Measurements from ENCODE around the gene FOXRED1.
"Not testable (repeated sequence)": the region's sequence is repeated elsewhere in the genome, so short reads cannot be mapped to it uniquely, and the experiment has no call there.

Gene FOXRED1

GRCh38 chr11:126231725-126232459 lies 37.1 kb upstream of the FOXRED1 start:
- no peak overlapping the region for H3K27ac ChIP-seq (ENCODE audit: insufficient read depth in 1 of 2, low read depth in 1 of 2, low read length in 2 of 2, poor library complexity in 1 of 2, severe bottlenecking in 2 of 2)
- no peaks in the 10 kb centered on the region for H3K27me3 ChIP-seq (replicated peaks in 2 of 5; ENCODE audit: control insufficient read depth in 4 of 5, insufficient read depth in 5 of 5, low read length in 4 of 5)
- H3K4me1 ChIP-seq (ENCODE audit: control extremely low read depth in 1 of 4, control insufficient read depth in 4 of 4, insufficient read depth in 4 of 4, low read length in 3 of 4): peaks cover 0 to 15% (median 5%) of the 10 kb centered on the region in 4 experiments
- H3K9me3 ChIP-seq (ENCODE audit: control extremely low read depth in 1 of 5, control insufficient read depth in 4 of 5, insufficient read depth in 2 of 5, low read depth in 1 of 5, low read length in 4 of 5): peaks cover 0 to 2% (median 0%) of the 10 kb centered on the region in 5 experiments
- H3K4me3 ChIP-seq (ENCODE audit: control insufficient read depth in 1 of 7, extremely low read depth in 1 of 7, insufficient read depth in 4 of 7, low read depth in 2 of 7, low read length in 6 of 7): no peak overlapping the region
- no peak for DNase-seq
- POLR2A ChIA-PET: interaction anchor here (0.6 kb wide), 2 partner anchors 20 to 42 kb away, joined by 3 to 6 read pairs; partner anchors contain the start of gene FAM118B
- WGBS (ENCODE audit: insufficient coverage): 94% methylated on average over 6 of the region's 6 CpGs
- H3K36me3 ChIP-seq (ENCODE audit: control insufficient read depth in 4 of 4, insufficient read depth in 4 of 4, low read length in 3 of 4): peaks cover 8 to 13% (median 10%) of the 10 kb centered on the region in 4 experiments
- CTCF ChIA-PET: no interaction called here

- Histone ChIP-seq H3K27me3 (replicated peaks in 2 of 5; ENCODE audit: control insufficient read depth in 4 of 5, insufficient read depth in 5 of 5, low read length in 4 of 5) (no peaks in the 10 kb centered on the region), H3K9me3 (ENCODE audit: control extremely low read depth in 1 of 5, control insufficient read depth in 4 of 5, insufficient read depth in 2 of 5, low read depth in 1 of 5, low read length in 4 of 5) (peaks cover 0 to 2% (median 0%) of the 10 kb centered on the region in 5 experiments), H3K27ac (ENCODE audit: insufficient read depth in 1 of 2, low read depth in 1 of 2, low read length in 2 of 2, poor library complexity in 1 of 2, severe bottlenecking in 2 of 2) (no peak overlapping the region), H3K4me3 (ENCODE audit: control insufficient read depth in 1 of 7, extremely low read depth in 1 of 7, insufficient read depth in 4 of 7, low read depth in 2 of 7, low read length in 6 of 7) (no peak overlapping the region), H3K36me3 (ENCODE audit: control insufficient read depth in 4 of 4, insufficient read depth in 4 of 4, low read length in 3 of 4) (peaks cover 8 to 13% (median 10%) of the 10 kb centered on the region in 4 experiments), H3K4me1 (ENCODE audit: control extremely low read depth in 1 of 4, control insufficient read depth in 4 of 4, insufficient read depth in 4 of 4, low read length in 3 of 4) (peaks cover 0 to 15% (median 5%) of the 10 kb centered on the region in 4 experiments)
- POLR2A ChIA-PET: no interaction called here
- no CpG with 5 or more reads among the region's 3 CpGs for WGBS (ENCODE audit: insufficient coverage)
- CTCF ChIA-PET: no interaction called here
- DNase-seq: no peak
These were observed 36.3 kb upstream of the FOXRED1 start for GRCh38 chr11:126232683-126233082.

GRCh38 chr11:126233391-126233790 lies 35.6 kb upstream of the FOXRED1 start:
- Histone ChIP-seq H3K4me3 (ENCODE audit: control insufficient read depth in 1 of 7, extremely low read depth in 1 of 7, insufficient read depth in 4 of 7, low read depth in 2 of 7, low read length in 6 of 7) (no peak overlapping the region), H3K9me3 (ENCODE audit: control extremely low read depth in 1 of 5, control insufficient read depth in 4 of 5, insufficient read depth in 2 of 5, low read depth in 1 of 5, low read length in 4 of 5) (peaks cover 0 to 2% (median 0%) of the 10 kb centered on the region in 5 experiments), H3K27me3 (replicated peaks in 2 of 5; ENCODE audit: control insufficient read depth in 4 of 5, insufficient read depth in 5 of 5, low read length in 4 of 5) (no peaks in the 10 kb centered on the region), H3K27ac (ENCODE audit: insufficient read depth in 1 of 2, low read depth in 1 of 2, low read length in 2 of 2, poor library complexity in 1 of 2, severe bottlenecking in 2 of 2) (no peak overlapping the region), H3K36me3 (ENCODE audit: control insufficient read depth in 4 of 4, insufficient read depth in 4 of 4, low read length in 3 of 4) (peaks cover 8 to 13% (median 13%) of the 10 kb centered on the region in 4 experiments), H3K4me1 (ENCODE audit: control extremely low read depth in 1 of 4, control insufficient read depth in 4 of 4, insufficient read depth in 4 of 4, low read length in 3 of 4) (peaks cover 0 to 15% (median 5%) of the 10 kb centered on the region in 4 experiments)
- ChIA-PET CTCF (no interaction called here), POLR2A (no interaction called here)
- no peak for DNase-seq
- WGBS (ENCODE audit: insufficient coverage): 100% methylated on average over 2 of the region's 4 CpGs

GRCh38 chr11:126246636-126247035 lies 22.3 kb upstream of the FOXRED1 start:
- Histone ChIP-seq H3K36me3 (ENCODE audit: control insufficient read depth in 4 of 4, insufficient read depth in 4 of 4, low read length in 3 of 4) (peaks cover 11 to 29% (median 22%) of the 10 kb centered on the region in 4 experiments), H3K27ac (ENCODE audit: insufficient read depth in 1 of 2, low read depth in 1 of 2, low read length in 2 of 2, poor library complexity in 1 of 2, severe bottlenecking in 2 of 2) (no peak overlapping the region), H3K27me3 (replicated peaks in 2 of 5; ENCODE audit: control insufficient read depth in 4 of 5, insufficient read depth in 5 of 5, low read length in 4 of 5) (no peaks in the 10 kb centered on the region), H3K4me1 (ENCODE audit: control extremely low read depth in 1 of 4, control insufficient read depth in 4 of 4, insufficient read depth in 4 of 4, low read length in 3 of 4) (no peaks in the 10 kb centered on the region), H3K4me3 (ENCODE audit: control insufficient read depth in 1 of 7, extremely low read depth in 1 of 7, insufficient read depth in 4 of 7, low read depth in 2 of 7, low read length in 6 of 7) (no peak overlapping the region), H3K9me3 (ENCODE audit: control extremely low read depth in 1 of 5, control insufficient read depth in 4 of 5, insufficient read depth in 2 of 5, low read depth in 1 of 5, low read length in 4 of 5) (no peaks in the 10 kb centered on the region)
- WGBS (ENCODE audit: insufficient coverage): 93% methylated on average over 2 of the region's 2 CpGs
- POLR2A ChIA-PET: no interaction called here
- no peak for DNase-seq
- CTCF ChIA-PET: interaction anchor here (1.5 kb wide), 1 partner anchor 15 kb away, joined by 3 read pairs; no protein-coding TSS in a partner anchor

GRCh38 chr11:126253265-126253664 lies 15.7 kb upstream of the FOXRED1 start:
- H3K4me3 ChIP-seq (ENCODE audit: control insufficient read depth in 1 of 7, extremely low read depth in 1 of 7, insufficient read depth in 4 of 7, low read depth in 2 of 7, low read length in 6 of 7): no peak overlapping the region
- POLR2A ChIA-PET: no interaction called here
- no peak overlapping the region for H3K27ac ChIP-seq (ENCODE audit: insufficient read depth in 1 of 2, low read depth in 1 of 2, low read length in 2 of 2, poor library complexity in 1 of 2, severe bottlenecking in 2 of 2)
- CTCF ChIA-PET: interaction anchor here (2.1 kb wide), 1 partner anchor 12 kb away, joined by 5 read pairs; no protein-coding TSS in a partner anchor
- WGBS (ENCODE audit: insufficient coverage): no CpG with 5 or more reads among the region's 4 CpGs
- peaks cover 6 to 46% (median 32%) of the 10 kb centered on the region in 4 experiments for H3K36me3 ChIP-seq (ENCODE audit: control insufficient read depth in 4 of 4, insufficient read depth in 4 of 4, low read length in 3 of 4)
- no peaks in the 10 kb centered on the region for H3K4me1 ChIP-seq (ENCODE audit: control extremely low read depth in 1 of 4, control insufficient read depth in 4 of 4, insufficient read depth in 4 of 4, low read length in 3 of 4)
- no peak for DNase-seq
- no peaks in the 10 kb centered on the region for H3K27me3 ChIP-seq (replicated peaks in 2 of 5; ENCODE audit: control insufficient read depth in 4 of 5, insufficient read depth in 5 of 5, low read length in 4 of 5)
- no peaks in the 10 kb centered on the region for H3K9me3 ChIP-seq (ENCODE audit: control extremely low read depth in 1 of 5, control insufficient read depth in 4 of 5, insufficient read depth in 2 of 5, low read depth in 1 of 5, low read length in 4 of 5)

- Histone ChIP-seq H3K9me3 (ENCODE audit: control extremely low read depth in 1 of 5, control insufficient read depth in 4 of 5, insufficient read depth in 2 of 5, low read depth in 1 of 5, low read length in 4 of 5) (no peaks in the 10 kb centered on the region), H3K27me3 (replicated peaks in 2 of 5; ENCODE audit: control insufficient read depth in 4 of 5, insufficient read depth in 5 of 5, low read length in 4 of 5) (no peaks in the 10 kb centered on the region), H3K36me3 (ENCODE audit: control insufficient read depth in 4 of 4, insufficient read depth in 4 of 4, low read length in 3 of 4) (peaks cover 6 to 53% (median 28%) of the 10 kb centered on the region in 4 experiments), H3K4me3 (ENCODE audit: control insufficient read depth in 1 of 7, extremely low read depth in 1 of 7, insufficient read depth in 4 of 7, low read depth in 2 of 7, low read length in 6 of 7) (no peak overlapping the region), H3K27ac (ENCODE audit: insufficient read depth in 1 of 2, low read depth in 1 of 2, low read length in 2 of 2, poor library complexity in 1 of 2, severe bottlenecking in 2 of 2) (no peak overlapping the region), H3K4me1 (ENCODE audit: control extremely low read depth in 1 of 4, control insufficient read depth in 4 of 4, insufficient read depth in 4 of 4, low read length in 3 of 4) (no peaks in the 10 kb centered on the region)
- ChIA-PET CTCF (interaction anchor here (1.2 kb wide), 1 partner anchor 9 kb away, joined by 3 read pairs; no protein-coding TSS in a partner anchor), POLR2A (no interaction called here)
- WGBS (ENCODE audit: insufficient coverage): no CpG with 5 or more reads among the region's 1 CpG
- DNase-seq: no peak
These were observed 14.1 kb upstream of the FOXRED1 start for GRCh38 chr11:126254819-126255218.

GRCh38 chr11:126255507-126255906 lies 13.4 kb upstream of the FOXRED1 start:
- H3K27ac ChIP-seq (ENCODE audit: insufficient read depth in 1 of 2, low read depth in 1 of 2, low read length in 2 of 2, poor library complexity in 1 of 2, severe bottlenecking in 2 of 2); POLR2A ChIA-PET; H3K4me1 ChIP-seq (ENCODE audit: control extremely low read depth in 1 of 4, control insufficient read depth in 4 of 4, insufficient read depth in 4 of 4, low read length in 3 of 4); H3K9me3 ChIP-seq (ENCODE audit: control extremely low read depth in 1 of 5, control insufficient read depth in 4 of 5, insufficient read depth in 2 of 5, low read depth in 1 of 5, low read length in 4 of 5); H3K4me3 ChIP-seq (ENCODE audit: control insufficient read depth in 1 of 7, extremely low read depth in 1 of 7, insufficient read depth in 4 of 7, low read depth in 2 of 7, low read length in 6 of 7); DNase-seq; H3K27me3 ChIP-seq (replicated peaks in 2 of 5; ENCODE audit: control insufficient read depth in 4 of 5, insufficient read depth in 5 of 5, low read length in 4 of 5): not testable (repeated sequence)
- 94% methylated on average over 3 of the region's 5 CpGs for WGBS (ENCODE audit: insufficient coverage)
- CTCF ChIA-PET: interaction anchor here (1.0 to 1.2 kb wide), 2 partner anchors 8 to 17 kb away, joined by 3 read pairs; no protein-coding TSS in a partner anchor
- H3K36me3 ChIP-seq (ENCODE audit: control insufficient read depth in 4 of 4, insufficient read depth in 4 of 4, low read length in 3 of 4): peaks cover 6 to 54% (median 30%) of the 10 kb centered on the region in 4 experiments
